NCI-H1417 treated with DMSO at 0.1 percent for 48 hours (cell line): ENCODE data around the gene SLC1A4.
"Not testable (repeated sequence)": the region's sequence is repeated elsewhere in the genome, so short reads cannot be mapped to it uniquely, and the experiment has no call there.

Source experiments
- DNase-seq: peaks from one replicate; lab custom pipeline; 2025; lab: John Stamatoyannopoulos, UW

The SLC1A4 gene

DNA sequence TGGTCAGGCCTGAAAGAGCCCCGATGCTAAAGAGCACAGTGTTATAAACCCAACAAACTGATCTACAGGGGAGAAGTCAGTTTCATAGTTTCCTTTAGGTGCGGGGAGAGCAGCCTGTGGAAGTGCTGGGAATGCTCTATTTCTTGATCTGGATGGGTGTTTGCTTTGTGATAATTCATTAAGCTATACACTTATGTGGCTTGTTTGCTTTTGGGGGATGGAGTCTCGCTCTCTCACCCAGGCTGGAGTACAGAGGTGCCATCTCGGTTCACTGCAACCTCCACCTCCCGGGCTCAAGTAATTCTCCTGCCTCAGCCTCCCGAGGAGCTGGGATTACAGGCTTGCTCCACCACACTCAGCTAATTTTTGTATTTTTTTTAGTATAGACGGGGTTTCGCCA, 37.0 kb downstream of the SLC1A4 start:
- no peak for DNase-seq

DNA sequence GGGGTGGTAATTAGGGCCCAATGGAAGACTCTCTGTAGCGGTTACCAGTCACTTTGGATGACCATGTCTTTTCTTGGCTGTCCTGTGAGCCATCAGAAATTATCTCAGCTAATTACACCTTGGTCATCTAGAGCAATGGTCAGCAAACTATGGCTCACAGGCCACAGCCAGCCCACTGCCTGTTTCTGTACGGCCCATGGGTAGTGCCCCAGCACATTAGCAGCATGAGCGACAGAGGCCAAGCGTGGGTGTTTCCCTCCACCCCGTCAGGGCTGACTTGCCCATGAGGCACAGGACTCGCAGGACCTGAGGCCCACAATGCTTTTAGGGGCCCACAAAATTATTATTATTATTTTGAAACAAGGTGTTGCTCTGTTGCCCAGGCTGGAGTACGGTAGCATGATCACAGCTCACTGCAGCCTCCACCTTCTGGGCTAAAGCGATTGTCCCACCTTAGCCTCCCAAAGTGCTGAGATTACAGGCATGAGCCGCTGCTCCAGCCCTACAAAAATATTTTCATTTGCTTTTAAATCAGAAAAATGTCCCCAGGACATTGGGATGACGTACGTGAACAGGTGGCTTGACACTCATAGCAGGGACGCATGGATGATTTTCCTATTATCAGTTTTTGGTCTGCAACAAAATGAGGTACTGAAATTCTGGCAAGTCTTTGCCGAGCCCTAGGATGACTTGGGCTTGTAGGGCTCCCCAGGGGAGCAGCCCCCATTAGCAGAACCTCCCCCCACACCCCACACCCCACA, 37.7 kb downstream of the SLC1A4 start:
- DNase-seq, result no peak

DNA sequence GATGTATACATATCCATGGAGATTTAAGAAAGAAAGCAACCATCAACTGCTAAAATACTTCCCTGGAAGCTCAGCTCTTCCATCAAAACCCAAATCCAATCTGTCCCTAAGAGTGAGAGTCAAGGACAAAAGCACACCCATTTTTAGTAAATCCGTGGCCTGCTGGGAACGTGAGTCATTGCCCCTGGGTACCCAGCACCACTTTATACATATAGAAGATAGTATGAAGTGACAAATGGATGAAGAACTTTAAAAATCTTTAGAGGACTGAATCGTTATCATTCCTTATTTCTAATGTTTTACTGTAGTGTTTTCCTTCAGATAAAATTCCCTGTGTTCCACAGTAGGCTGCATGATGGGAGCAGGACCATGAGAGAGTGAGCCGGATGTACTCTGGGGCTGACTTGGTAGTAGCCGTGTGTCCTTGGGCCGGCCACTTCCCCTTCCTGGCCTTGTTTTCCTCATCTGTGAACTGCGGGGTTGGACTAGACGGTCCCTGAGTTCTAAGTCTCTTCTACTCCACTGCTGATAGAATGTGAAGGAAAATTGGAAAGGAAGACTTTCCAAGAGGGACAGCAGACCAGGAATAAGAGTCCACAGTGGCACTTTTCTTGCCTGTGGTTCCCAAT, 38.5 kb downstream of the SLC1A4 start:
- DNase-seq, result no peak

DNA sequence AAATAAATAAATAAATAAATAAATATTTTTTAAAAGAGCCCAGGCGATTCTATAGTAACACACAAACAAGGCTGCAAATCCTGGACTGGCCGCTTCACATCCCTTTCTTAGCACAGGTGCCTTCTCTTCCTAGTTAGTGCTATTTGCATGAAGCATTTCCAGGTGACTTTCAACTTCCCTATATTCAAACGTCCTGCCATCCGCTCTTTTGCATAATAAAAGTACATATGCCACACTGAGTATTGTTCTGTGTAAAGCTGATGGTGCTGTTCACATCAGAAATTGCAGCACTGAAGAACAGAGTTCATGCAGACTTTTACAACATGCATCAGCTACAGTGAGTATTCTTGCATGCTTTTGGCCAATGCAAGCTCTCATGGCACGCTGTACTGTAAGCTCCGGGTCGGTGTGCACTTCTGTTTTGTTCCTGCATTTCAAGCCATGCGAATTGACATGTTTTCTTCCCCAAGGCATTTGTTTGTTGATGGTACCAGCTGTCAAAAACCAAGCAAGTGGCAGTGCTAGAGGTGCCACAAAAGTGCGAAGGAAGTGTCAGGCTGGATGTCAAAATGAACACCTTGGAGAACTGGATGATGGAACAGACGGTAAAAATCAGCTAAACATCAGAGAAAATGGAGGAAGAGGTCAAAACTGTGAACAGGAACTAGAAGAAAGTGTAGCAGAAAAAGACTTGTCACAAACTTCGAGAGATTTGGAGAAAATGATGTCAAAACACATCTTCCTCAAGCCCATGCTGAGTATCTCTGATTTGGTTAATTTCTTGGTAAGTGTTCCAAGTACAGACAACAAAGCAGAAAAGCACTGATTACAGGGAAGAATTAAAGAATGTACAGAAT, 41.5 kb downstream of the SLC1A4 start:
- no peak for DNase-seq

DNA sequence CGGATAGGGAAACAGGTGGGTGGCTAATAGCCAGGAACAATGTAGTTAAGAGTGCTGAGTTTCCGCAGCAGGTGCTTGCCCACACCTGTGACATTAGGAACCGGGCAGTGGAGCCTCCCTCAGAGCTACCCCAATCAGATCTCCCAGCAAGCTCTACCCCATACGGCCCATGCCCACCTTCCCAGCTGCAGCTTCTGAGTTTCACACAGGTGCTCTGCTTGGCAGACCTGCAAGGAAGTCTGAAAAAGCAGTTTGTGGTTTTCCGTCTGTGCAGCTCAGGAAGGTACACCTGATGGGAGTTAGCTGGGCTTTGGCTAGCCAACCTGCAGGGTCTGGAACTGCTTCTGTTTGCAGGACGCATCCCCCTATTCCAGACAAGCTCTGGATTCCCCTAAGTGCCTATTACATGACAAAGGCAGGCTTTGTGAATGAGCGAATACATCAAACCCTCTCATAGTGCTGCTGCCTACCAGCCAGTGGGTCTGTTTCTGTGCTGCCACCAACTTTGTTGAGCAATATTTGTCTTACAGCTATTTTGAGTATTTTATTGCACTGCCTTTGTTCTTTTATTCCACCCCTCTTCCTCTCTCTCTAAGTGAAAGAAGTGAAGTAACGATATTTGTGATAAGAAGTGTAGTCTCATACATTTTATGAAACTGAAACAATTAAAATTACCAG, 42.3 kb downstream of the SLC1A4 start:
- no peak for DNase-seq

DNA sequence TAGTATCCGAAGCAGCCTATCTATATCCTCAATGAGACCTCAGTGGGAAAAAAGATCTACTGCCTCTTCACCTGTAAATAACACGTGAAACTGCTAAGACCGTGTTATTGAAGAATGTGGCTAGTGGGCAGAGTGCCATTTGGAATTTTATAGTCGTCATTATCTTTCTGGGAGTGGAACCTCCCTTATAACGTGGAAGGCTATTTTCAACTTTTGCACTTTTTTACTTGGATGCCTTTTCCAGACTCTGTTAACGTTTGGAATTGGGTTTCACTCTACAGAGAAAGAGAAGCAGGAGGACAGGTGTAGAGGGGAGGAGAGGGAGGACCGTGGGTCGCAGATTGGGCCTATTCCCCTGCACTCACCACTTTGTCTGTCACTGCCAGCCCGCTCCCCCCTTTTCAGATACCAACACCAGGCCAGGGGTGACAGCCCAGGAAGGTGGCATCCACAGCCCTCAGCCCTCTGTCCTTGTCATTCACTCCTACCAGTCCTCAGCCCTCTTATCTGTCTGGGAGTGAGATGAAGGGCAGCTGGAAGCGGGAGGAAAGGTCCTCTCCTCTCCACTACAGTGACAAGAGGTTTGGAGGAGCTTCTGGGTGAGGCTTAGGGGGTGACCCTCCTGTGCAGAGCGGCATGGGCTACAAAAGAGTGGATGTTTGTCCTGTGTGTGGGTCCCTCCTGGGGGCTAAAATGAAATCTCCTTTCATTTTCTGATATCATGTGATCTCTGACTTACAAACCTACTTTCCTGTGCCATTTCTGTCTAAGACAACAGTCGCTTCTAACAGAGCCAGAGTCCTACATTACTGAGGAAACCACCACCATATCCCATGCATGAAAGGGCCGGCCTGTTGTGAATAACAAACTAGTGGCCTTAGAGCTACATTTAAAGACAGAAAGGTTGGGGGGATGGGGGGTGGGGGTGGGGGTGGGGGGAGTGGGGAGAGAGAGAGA, 43.1 kb downstream of the SLC1A4 start:
- DNase-seq, result no peak

DNA sequence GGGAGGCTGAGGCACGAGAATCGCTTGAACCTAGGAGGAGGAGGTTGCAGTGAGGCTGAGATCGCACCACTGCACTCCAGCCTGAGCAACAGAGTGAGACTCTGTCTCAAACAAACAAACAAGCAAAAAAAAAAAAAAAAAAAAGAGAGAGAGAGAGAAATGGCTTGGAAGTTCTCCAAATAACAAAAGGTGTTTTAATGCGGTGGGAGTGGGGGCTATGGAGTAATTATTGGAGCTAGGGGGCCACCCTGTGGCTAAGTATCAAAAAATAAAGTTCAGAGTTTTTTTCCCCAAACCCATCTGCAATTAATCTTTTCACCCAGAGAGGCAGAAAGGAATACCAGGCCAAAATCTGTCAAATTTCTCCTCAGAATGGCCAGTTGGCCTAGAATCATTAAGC, 44.0 kb downstream of the SLC1A4 start:
- DNase-seq, result no peak

DNA sequence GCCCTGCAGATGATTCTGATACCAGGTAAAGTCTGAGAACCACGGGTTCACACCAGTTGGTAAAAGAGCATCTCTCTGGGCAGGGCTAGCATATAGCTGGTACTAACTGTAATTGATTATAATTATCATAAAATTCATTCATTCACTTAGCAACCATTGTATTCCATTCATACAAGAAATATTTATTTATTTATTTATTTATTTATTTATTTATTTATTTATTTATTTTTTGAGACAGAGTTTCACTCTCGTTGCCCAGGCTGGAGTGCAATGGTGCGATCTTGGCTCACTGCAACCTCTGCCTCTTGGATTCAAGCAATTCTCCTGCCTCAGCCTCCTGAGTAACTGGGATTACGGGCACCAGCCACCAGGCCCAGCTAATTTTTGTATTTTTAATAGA, 44.5 kb downstream of the SLC1A4 start:
- DNase-seq, result not testable (repeated sequence)

DNA sequence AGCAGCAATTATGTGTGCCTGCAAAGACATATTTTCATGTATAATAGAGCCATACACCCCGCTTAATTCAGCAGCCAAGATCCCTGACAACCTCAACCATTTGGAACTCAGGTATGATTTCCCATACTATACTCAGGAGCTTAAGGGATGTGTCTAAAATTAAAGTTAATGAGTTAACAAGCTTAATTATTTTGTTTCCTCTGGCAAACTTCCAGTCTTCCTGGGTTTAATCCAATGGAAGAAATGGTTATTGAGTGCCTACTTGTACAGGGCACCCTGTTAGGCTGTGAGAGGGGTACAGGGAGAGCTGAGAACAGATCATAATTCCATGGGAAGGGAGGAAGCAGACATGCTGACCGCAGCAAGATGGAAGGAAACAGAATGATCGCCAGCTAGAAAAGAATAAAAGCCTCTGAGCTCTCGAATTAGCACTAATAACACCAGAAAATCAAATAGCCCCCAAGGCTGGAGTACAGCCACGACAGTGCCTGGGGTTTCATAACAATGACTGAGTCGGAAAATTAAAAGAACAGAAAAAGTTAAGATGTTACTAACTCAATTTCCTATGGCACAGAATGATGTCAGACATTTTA, 46.2 kb downstream of the SLC1A4 start:
- no peak for DNase-seq

DNA sequence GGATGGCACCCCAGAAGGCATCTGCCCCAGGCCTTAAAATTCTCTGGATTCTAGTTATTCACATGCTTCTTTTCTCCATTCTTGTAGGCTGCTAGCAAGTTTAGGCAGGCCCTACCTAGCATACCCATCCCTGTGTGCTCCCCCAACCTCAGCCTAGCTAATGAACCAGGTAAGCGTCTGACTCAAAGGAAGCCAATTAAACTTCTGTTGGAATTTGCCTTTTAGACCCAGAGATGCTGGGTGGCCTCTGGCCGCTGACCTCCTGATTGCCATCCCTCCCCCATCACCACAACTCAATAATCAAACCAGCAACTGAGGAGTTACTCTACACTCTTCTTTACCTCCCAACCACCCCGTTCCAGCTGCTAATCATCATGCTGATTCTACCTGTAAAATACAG, 48.0 kb downstream of the SLC1A4 start:
- no peak for DNase-seq

DNA sequence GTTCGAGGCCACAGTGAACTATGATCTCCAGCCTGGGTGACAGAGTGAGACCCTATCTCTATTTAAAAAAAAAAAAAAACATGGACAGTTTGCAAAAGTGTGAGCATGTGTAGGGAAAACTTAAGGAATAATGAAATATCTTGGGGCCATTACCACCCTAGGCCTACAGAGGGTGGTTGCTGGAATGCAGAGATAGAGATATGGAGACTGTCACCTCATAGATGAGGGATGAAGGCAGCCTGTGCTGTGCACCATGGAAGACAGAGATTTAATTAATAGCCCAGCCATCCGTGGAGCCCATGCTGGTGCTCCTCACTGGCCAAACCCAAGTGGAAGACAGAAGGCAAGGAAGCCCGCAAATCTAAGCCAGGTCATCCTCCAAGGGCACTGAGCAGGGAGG, 50.4 kb downstream of the SLC1A4 start:
- DNase-seq, result no peak

DNA sequence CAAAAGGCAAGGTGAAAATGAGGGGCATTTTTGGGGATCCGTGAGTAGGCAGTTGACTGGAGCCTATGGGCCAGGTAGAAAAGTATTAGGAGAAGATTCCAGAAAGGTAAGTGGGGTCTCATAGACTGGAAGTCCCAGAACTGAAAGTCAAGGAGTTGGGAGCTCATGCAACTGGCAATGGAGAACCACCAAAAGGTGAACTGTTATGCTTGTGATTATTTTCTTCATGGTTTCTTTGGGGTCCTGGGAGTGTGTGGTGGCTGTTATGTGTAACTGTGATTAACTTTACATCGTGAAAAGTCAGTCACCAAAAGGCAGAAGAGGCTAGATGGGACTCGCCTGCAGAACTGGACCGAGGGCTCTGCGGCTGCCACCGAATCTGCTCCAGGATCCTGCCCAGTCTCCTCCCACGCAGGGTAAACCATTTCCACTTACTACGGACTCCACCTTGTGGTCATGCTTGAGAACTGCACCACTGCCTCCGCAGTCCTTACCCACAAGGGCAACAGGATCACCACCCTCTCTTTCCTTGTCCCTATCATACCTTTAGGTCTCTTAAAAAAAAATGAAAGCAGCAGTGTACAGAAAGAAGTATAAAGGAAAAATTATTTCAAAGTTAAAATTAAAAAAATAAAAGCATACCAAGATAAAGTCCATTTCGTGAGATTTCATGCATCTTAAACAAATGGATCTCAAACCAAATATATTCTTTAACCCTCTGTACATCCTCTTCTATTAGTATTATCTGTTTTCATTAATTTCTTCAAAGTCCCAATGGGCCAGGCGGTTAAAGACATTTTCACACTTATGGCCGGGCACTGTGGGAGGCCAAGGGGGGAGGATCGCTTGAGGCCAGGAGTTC, 51.4 kb downstream of the SLC1A4 start:
- DNase-seq, result peak; percentile 38

DNA sequence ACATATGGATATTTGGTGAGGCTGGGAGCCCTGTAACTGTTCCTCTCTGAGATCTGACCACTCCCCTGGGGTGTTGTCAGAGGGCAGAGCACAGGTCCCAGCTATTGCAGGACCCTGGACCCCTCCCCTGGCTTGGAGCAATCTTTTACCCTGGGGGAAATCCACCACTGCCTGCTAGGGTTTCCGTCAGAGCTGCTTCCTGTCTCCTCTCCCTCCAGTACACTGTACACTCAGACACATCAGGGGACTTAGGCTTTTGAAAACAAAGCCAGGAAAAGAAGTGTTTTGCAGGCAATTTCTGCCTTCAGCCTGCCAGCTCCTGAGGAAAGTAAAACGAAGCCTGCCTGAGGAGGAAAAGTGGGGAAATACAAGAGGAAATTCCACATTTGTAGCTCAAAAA, 53.8 kb downstream of the SLC1A4 start:
- no peak for DNase-seq

DNA sequence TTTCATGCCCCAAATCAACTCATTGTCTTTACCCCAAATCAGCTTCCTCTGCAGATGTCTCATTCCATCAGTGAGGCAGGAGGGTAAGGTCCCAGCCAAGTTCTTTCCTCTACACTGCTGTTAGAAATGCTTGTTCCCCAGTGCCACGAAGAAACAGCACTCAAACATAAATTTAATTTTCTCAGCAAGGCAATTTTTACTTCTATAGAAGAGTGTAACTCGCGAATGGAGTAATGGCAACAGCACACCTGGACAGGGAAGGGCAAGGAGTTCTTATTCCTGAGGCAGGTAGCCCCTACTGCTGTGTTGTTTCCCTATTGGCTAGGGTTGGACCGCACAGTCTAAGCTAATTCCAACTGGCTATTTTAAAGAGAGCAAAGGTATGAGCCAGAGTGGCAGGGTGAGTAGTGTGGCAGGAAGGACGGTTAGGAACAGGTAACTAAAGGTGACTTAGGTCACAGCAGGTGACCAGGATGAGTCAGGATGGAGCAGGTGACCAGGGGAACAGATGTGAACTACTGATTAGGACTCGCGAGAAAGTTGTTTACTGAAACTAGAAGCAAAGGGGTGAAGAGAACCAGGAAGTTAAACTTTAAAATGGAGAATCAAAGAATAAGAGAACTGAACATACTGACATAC, 55.0 kb downstream of the SLC1A4 start:
- DNase-seq, result no peak

DNA sequence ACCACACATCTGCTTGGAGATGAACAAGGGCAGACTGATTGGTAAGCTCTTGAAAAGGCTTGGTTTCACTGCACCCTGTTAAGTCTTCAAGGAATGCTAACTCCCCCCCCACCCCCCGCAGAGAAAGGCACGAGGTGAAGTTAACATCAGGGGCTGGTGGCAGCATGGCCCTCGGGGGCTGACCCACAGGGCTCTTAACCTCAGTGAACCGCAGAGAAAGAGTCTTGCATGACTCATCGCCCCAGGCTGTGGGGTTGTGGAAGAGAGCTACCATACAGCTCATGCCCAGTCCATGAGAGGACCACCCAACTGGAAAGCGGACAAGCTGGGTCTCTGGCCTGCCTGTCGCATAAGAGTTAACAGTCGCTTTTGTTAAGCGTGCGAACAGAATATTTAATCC, 56.5 kb downstream of the SLC1A4 start:
- no peak for DNase-seq

DNA sequence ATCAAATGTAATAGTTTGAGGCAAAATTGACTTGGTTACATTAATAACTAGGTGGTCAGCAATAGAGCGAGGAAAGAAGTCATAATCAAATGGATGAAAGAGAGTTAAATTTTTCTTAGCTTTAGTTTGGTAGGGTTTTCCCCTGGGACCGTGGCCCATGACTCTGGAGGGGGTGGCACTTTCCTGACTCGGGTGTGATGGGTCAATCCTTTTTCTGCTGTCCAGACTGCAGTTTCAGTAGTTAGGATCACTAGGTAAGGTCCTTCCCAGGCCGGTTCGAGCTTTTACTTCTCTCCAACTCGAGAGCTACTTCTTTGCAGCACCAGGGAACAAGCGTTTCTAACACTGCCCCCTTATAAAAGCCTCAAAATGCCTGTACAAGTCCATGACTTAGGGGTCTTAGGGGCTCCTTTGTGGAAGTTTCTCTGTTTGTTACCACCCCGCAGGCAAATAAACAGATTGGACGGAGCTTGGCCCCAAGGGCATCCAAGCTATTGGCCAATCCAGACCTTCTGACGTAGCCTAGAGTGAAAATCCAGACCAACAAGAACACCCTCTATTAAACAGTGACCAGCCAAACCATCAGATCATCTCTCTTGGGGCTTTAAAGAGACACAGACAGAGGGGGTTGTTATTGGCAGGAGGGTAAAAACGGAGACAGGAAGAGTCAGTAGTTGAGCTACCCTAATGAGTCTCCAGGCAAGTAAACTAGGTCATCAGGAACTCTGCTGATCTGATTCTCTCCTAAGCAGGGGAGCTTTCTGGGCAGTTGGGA, 57.6 kb downstream of the SLC1A4 start:
- no peak for DNase-seq

DNA sequence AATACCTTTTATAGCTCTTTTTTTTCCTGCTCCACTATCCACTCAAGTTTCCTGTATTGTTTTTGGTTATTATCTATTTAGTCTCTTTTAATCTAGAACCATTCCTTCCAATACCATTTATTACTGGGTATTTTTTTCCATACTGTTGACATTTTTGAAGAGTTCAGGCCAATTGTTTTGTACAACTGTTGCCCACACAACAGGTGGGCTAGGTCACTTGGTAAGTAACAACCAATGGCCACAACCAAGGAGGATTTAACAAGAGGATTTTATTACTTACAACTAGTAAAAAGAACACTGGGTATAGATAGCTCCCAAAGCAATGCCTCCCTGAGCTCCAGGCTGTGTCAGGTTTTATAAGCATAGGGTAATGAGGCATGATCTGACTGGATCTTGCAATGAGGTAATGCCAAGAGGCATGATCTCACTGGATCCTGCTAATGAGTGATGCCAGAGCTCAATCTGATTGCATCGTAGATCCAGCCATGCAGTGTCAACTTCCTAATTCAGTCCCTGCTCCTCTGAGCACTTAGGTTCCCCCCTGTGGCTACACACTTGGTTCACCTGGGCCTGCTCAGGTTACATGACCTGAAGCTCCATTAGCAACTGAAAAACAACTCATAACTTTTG, 59.9 kb downstream of the SLC1A4 start:
- no peak for DNase-seq

DNA sequence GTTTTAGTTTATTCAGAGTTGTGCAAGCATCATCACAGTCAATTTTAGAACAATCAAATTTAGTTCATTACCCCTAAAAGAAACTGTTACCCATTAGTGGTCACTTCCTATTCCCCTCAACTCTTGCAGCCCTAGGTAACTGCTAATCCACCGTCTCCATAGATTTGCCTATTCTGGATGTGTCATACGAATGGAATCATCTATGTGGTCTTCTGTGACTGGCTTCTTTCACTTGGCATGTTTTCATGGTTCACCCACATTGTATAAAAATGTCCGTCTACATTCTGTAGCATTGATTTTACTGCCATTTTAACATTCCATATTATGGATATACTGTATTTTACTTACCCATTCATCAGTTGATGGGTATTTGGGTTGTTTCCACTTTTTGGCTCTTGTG, 61.7 kb downstream of the SLC1A4 start:
- DNase-seq, result no peak
